PC-3 (cell line): Measurements from ENCODE around the gene GHITM.

Experiments used
- CTCF ChIP-seq: fragments of 300-600 bp; sonication (generic); conservative IDR thresholded peaks from 2 replicates; pipeline ENCODE4 v1.5.1; 2017; ENCODE audit warnings: antibody characterized with exemption, low read depth, mild to moderate bottlenecking, low read length
- EZH2 ChIP-seq: fragments of 300-600 bp; sonication (generic); IDR thresholded peaks from one replicate; pipeline ENCODE4 v1.6.1; 2017; ENCODE audit warnings: antibody characterized with exemption, mild to moderate bottlenecking, low read length; ENCODE audit not compliant: unreplicated experiment
- EZH2phosphoT487 ChIP-seq: fragments of 300-600 bp; sonication (generic); IDR thresholded peaks from 2 replicates; pipeline ENCODE4 v1.6.1; 2018; ENCODE audit warnings: mild to moderate bottlenecking, antibody characterized with exemption, low read length, borderline replicate concordance

- TF ChIP-seq EZH2 = no peak
- no peak for TF ChIP-seq CTCF
- TF ChIP-seq EZH2phosphoT487 = no peak
Measured at GRCh38 chr10:84185526-84186175, 46.3 kb downstream of the GHITM start.
